Esophagus (tissue), 2 donors: Measurements from ENCODE around the gene PIP4K2C. TPM values are rescaled to one million over a fixed set of nuclear protein-coding genes. Genes with fewer than 3 reads are reported as not detected.
"Not testable (repeated sequence)": the region's sequence is repeated elsewhere in the genome, so short reads cannot be mapped to it uniquely, and the experiment has no call there.

Experiments used
- H3K27ac ChIP-seq, 2 donors: one replicate each; pipeline ENCODE4 v1.5.1; 2013; ENCODE audit warnings: low read depth in 2 of 2, mild to moderate bottlenecking in 2 of 2, inconsistent platforms in 1 of 2, low read length in 1 of 2, moderate library complexity in 1 of 2
- H3K27me3 ChIP-seq, 2 donors: one replicate each; pipeline ENCODE4 v1.6.1; 2013; ENCODE audit warnings: low read length in 2 of 2, control low read depth in 1 of 2, mild to moderate bottlenecking in 1 of 2; ENCODE audit not compliant: insufficient read depth in 2 of 2, control insufficient read depth in 1 of 2
- H3K36me3 ChIP-seq, 2 donors: one replicate each; pipeline ENCODE4 v1.6.1; 2013; ENCODE audit warnings: low read length in 1 of 2; ENCODE audit not compliant: control insufficient read depth in 2 of 2, insufficient read depth in 2 of 2
- H3K4me1 ChIP-seq, 2 donors: one replicate each; pipeline ENCODE4 v1.6.1; 2013; ENCODE audit warnings: low read length in 1 of 2; ENCODE audit not compliant: control insufficient read depth in 2 of 2, insufficient read depth in 2 of 2
- H3K4me3 ChIP-seq, 2 donors: one replicate each; pipeline ENCODE4 v1.5.1; 2013; ENCODE audit warnings: low read length in 2 of 2, mild to moderate bottlenecking in 2 of 2, low read depth in 1 of 2, moderate library complexity in 1 of 2
- H3K9me3 ChIP-seq, 2 donors: one replicate each; pipeline ENCODE4 v1.6.1; 2013; ENCODE audit warnings: mild to moderate bottlenecking in 2 of 2, low read depth in 1 of 2, low read length in 1 of 2, moderate library complexity in 1 of 2; ENCODE audit not compliant: control insufficient read depth in 2 of 2, insufficient read depth in 1 of 2
- WGBS, 2 donors: extraction: QIAGEN DNeasy Blood & Tissue Kit; methylation state at CpG; one replicate each; pipeline ENCODE4 v1.1.7; 2013; 5-methylcytosine and 5-hydroxymethylcytosine counted together
- polyA plus RNA-seq, 2 donors: library from polyadenylated mRNA; stranded (reverse); fragments of 200-250 nt; gene quantifications; one replicate each; pipeline ENCODE4 v1.2.3, GENCODE V29; 2013
- donor health status: healthy with polysubstance abuse.
- donor health status: Bipolar disorder and iron deficiency.

The PIP4K2C gene
- polyA plus RNA-seq, 2 donors: 9.4 to 20.3 TPM

GRCh38 chr12:57641699-57642442 lies 50.9 kb downstream of the PIP4K2C start:
- Histone ChIP-seq H3K9me3 (peaks cover 0 to 2% of the 10 kb centered on the region in 2 donors), H3K4me3 (no peak overlapping the region), H3K4me1 (no peaks in the 10 kb centered on the region), H3K27ac (no peak overlapping the region), H3K27me3 (no peaks in the 10 kb centered on the region), H3K36me3 (no peaks in the 10 kb centered on the region)
- WGBS, 2 donors: 47% methylated on average over 5 of the region's 5 CpGs

- H3K27me3 ChIP-seq, H3K4me1 ChIP-seq, H3K27ac ChIP-seq, H3K36me3 ChIP-seq, H3K9me3 ChIP-seq, H3K4me3 ChIP-seq: not testable (repeated sequence)
- WGBS, 2 donors: 73 to 78% methylated on average over 11 to 13 of the region's 13 CpGs
Observed at GRCh38 chr12:57645990-57646658, 55.1 kb downstream of the PIP4K2C start.

GRCh38 chr12:57646659-57647049 lies 55.7 kb downstream of the PIP4K2C start:
- H3K27me3 ChIP-seq, H3K4me1 ChIP-seq, H3K4me3 ChIP-seq, H3K9me3 ChIP-seq, H3K27ac ChIP-seq, H3K36me3 ChIP-seq: not testable (repeated sequence)
- WGBS, 2 donors: 92 to 100% methylated on average over 1 to 10 of the region's 15 CpGs

Other genes starting within 250 kb of the PIP4K2C start
- 10 to 100 TPM; 10.4 to 12.4 TPM for gene R3HDM2, start 160.1 kb upstream of the PIP4K2C start, polyA plus RNA-seq
- gene INHBC, start 156.4 kb upstream of the PIP4K2C start, polyA plus RNA-seq: under 1 TPM in 1 of 2 donors, not detected in 1; 0.01 TPM
- gene INHBE, start 135.9 kb upstream of the PIP4K2C start, polyA plus RNA-seq: under 1 TPM in 1 of 2 donors, not detected in 1; 0.01 TPM
- gene GLI1, start 131.4 kb upstream of the PIP4K2C start, polyA plus RNA-seq: under 1 TPM; 0.16 to 0.28 TPM
- gene ARHGAP9, start 111.3 kb upstream of the PIP4K2C start, polyA plus RNA-seq: 1 to 10 TPM; 4.3 to 9.2 TPM
- 100 to 1,000 TPM in 1 of 2 donors, 10 to 100 TPM in 1; 74.4 to 106 TPM for gene MARS1, start 103.1 kb upstream of the PIP4K2C start, polyA plus RNA-seq
- 10 to 100 TPM; 19.8 to 30.7 TPM for gene DDIT3, start 70.7 kb upstream of the PIP4K2C start, polyA plus RNA-seq
- 10 to 100 TPM; 14.7 to 35.0 TPM for gene MBD6, start 68.4 kb upstream of the PIP4K2C start, polyA plus RNA-seq
- gene DCTN2, start 44.0 kb upstream of the PIP4K2C start, polyA plus RNA-seq: 100 to 1,000 TPM in 1 of 2 donors, 10 to 100 TPM in 1; 77.4 to 159 TPM
- gene KIF5A, start 41.1 kb upstream of the PIP4K2C start, polyA plus RNA-seq: under 1 TPM; 0.12 to 0.24 TPM
- gene DTX3, start 13.6 kb downstream of the PIP4K2C start, polyA plus RNA-seq: 10 to 100 TPM; 11.6 to 16.7 TPM
- 10 to 100 TPM; 18.4 to 20.8 TPM for gene ARHGEF25, start 20.2 kb downstream of the PIP4K2C start, polyA plus RNA-seq
- under 1 TPM; 0.10 to 0.18 TPM for gene B4GALNT1, start 42.0 kb downstream of the PIP4K2C start, polyA plus RNA-seq
- gene OS9, start 102.9 kb downstream of the PIP4K2C start, polyA plus RNA-seq: 100 to 1,000 TPM; 106 to 120 TPM
- gene AGAP2, start 147.6 kb downstream of the PIP4K2C start, polyA plus RNA-seq: under 1 TPM; 0.61 to 0.94 TPM
- 10 to 100 TPM; 16.3 to 19.8 TPM for gene TSPAN31, start 153.8 kb downstream of the PIP4K2C start, polyA plus RNA-seq
- gene CDK4, start 161.1 kb downstream of the PIP4K2C start, polyA plus RNA-seq: 10 to 100 TPM; 22.1 to 52.6 TPM
- 10 to 100 TPM in 1 of 2 donors, 1 to 10 TPM in 1; 8.0 to 10.9 TPM for gene MARCHF9, start 163.9 kb downstream of the PIP4K2C start, polyA plus RNA-seq
- gene CYP27B1, start 175.9 kb downstream of the PIP4K2C start, polyA plus RNA-seq: under 1 TPM; 0.64 to 0.96 TPM
- 10 to 100 TPM; 18.8 to 19.3 TPM for gene METTL1, start 180.9 kb downstream of the PIP4K2C start, polyA plus RNA-seq
- 1 to 10 TPM; 1.1 to 2.4 TPM for gene EEF1AKMT3, start 181.4 kb downstream of the PIP4K2C start, polyA plus RNA-seq
- 10 to 100 TPM; 20.5 to 30.4 TPM for gene TSFM, start 191.6 kb downstream of the PIP4K2C start, polyA plus RNA-seq
- 1 to 10 TPM; 2.1 to 4.4 TPM for gene AVIL, start 227.5 kb downstream of the PIP4K2C start, polyA plus RNA-seq